Activated naive CD8-positive, alpha-beta T cell treated with anti-CD3 and anti-CD28 coated beads for 36 hours (primary cell): ENCODE measurements around the gene EIF3K. TPM values are rescaled to one million over a fixed set of nuclear protein-coding genes. Genes with fewer than 3 reads are reported as not detected.

Experiments
- DNase-seq: peaks from one replicate; pipeline ENCODE4 v3.0.0; 2021
- H3K27ac Mint-ChIP-seq: one replicate; pipeline ENCODE4 v1.8.0; 2022; ENCODE audit warnings: mild to moderate bottlenecking, moderate library complexity, mixed read lengths
- H3K27me3 Mint-ChIP-seq: one replicate; pipeline ENCODE4 v1.8.0; 2022; ENCODE audit warnings: mild to moderate bottlenecking, mixed read lengths
- H3K36me3 Mint-ChIP-seq: one replicate; pipeline ENCODE4 v1.8.0; 2021; ENCODE audit warnings: mild to moderate bottlenecking, mixed read lengths
- H3K4me1 Mint-ChIP-seq: one replicate; pipeline ENCODE4 v1.8.0; 2021; ENCODE audit warnings: mixed read lengths
- H3K4me3 Mint-ChIP-seq: one replicate; pipeline ENCODE4 v1.8.0; 2022; ENCODE audit warnings: mild to moderate bottlenecking, moderate library complexity, mixed read lengths
- H3K9me3 Mint-ChIP-seq: one replicate; pipeline ENCODE4 v1.8.0; 2022; ENCODE audit warnings: mixed read lengths
- total RNA-seq, 2 experiments: library from RNA; stranded (reverse); gene quantifications; one replicate each; pipeline ENCODE4 v1.2.3, GENCODE V29; 2021

The EIF3K gene
- total RNA-seq, 2 experiments from 2014 or later, result 312 to 321 TPM

- Mint-ChIP-seq H3K27ac (no peak overlapping the region), H3K36me3 (peaks cover 19% of the 10 kb centered on the region), H3K4me3 (no peak overlapping the region), H3K9me3 (no peaks in the 10 kb centered on the region), H3K4me1 (peaks cover 47% of the 10 kb centered on the region), H3K27me3 (peaks cover 40% of the 10 kb centered on the region)
- no peak for DNase-seq
These were observed 46.4 kb downstream of the EIF3K start for GRCh38 chr19:38665219-38665931.

- no peak for DNase-seq
- Mint-ChIP-seq H3K4me3 (no peak overlapping the region), H3K27me3 (peaks cover 33% of the 10 kb centered on the region), H3K9me3 (no peaks in the 10 kb centered on the region), H3K27ac (no peak overlapping the region), H3K36me3 (peaks cover 17% of the 10 kb centered on the region), H3K4me1 (peaks cover 48% of the 10 kb centered on the region)
These were observed 47.1 kb downstream of the EIF3K start for GRCh38 chr19:38665950-38666662.

- H3K27ac Mint-ChIP-seq, result peak overlapping the region; percentile 42
- peaks cover 15% of the 10 kb centered on the region for H3K36me3 Mint-ChIP-seq
- no peaks in the 10 kb centered on the region for H3K9me3 Mint-ChIP-seq
- H3K4me1 Mint-ChIP-seq, result peaks cover 48% of the 10 kb centered on the region
- DNase-seq, result no peak
- peaks cover 30% of the 10 kb centered on the region for H3K27me3 Mint-ChIP-seq
- H3K4me3 Mint-ChIP-seq, result no peak overlapping the region
These were observed 47.9 kb downstream of the EIF3K start for GRCh38 chr19:38666663-38667511.

GRCh38 chr19:38667661-38668171 is 48.7 kb downstream of the EIF3K start:
- no peak overlapping the region for H3K4me3 Mint-ChIP-seq
- H3K36me3 Mint-ChIP-seq, result peaks cover 14% of the 10 kb centered on the region
- H3K9me3 Mint-ChIP-seq, result no peaks in the 10 kb centered on the region
- DNase-seq, result no peak
- peaks cover 26% of the 10 kb centered on the region for H3K27me3 Mint-ChIP-seq
- peaks cover 45% of the 10 kb centered on the region for H3K4me1 Mint-ChIP-seq
- no peak overlapping the region for H3K27ac Mint-ChIP-seq

- Mint-ChIP-seq H3K27ac (no peak overlapping the region), H3K27me3 (peaks cover 10% of the 10 kb centered on the region), H3K9me3 (no peaks in the 10 kb centered on the region), H3K4me3 (no peak overlapping the region), H3K4me1 (peaks cover 32% of the 10 kb centered on the region), H3K36me3 (peaks cover 13% of the 10 kb centered on the region)
- no peak for DNase-seq
These were observed 50.6 kb downstream of the EIF3K start for GRCh38 chr19:38669552-38669951.

GRCh38 chr19:38670921-38671398 is 52.0 kb downstream of the EIF3K start:
- Mint-ChIP-seq H3K4me3 (no peak overlapping the region), H3K4me1 (peaks cover 40% of the 10 kb centered on the region)

GRCh38 chr19:38671654-38672053 is 52.7 kb downstream of the EIF3K start:
- Mint-ChIP-seq H3K4me3 (no peak overlapping the region), H3K4me1 (peaks cover 46% of the 10 kb centered on the region), H3K27me3 (no peaks in the 10 kb centered on the region), H3K27ac (no peak overlapping the region), H3K9me3 (no peaks in the 10 kb centered on the region), H3K36me3 (peaks cover 13% of the 10 kb centered on the region)
- no peak for DNase-seq

More at GRCh38 chr19:38670921-38671398, 52.0 kb downstream of the EIF3K start:
- Mint-ChIP-seq H3K36me3 (peaks cover 13% of the 10 kb centered on the region), H3K9me3 (no peaks in the 10 kb centered on the region), H3K27ac (no peak overlapping the region), H3K27me3 (peaks cover 1% of the 10 kb centered on the region)
- no peak for DNase-seq

GRCh38 chr19:38673030-38673429 is 54.0 kb downstream of the EIF3K start:
- Mint-ChIP-seq H3K27me3 (no peaks in the 10 kb centered on the region), H3K9me3 (no peaks in the 10 kb centered on the region), H3K27ac (no peak overlapping the region), H3K4me1 (peaks cover 41% of the 10 kb centered on the region), H3K36me3 (peaks cover 9% of the 10 kb centered on the region), H3K4me3 (no peak overlapping the region)
- no peak for DNase-seq

- no peak for DNase-seq
- Mint-ChIP-seq H3K27ac (no peak overlapping the region), H3K4me3 (no peak overlapping the region), H3K9me3 (no peaks in the 10 kb centered on the region), H3K27me3 (no peaks in the 10 kb centered on the region), H3K36me3 (peaks cover 6% of the 10 kb centered on the region), H3K4me1 (peaks cover 27% of the 10 kb centered on the region)
These were observed 55.6 kb downstream of the EIF3K start for GRCh38 chr19:38674388-38675171.

GRCh38 chr19:38675611-38676010 is 56.6 kb downstream of the EIF3K start:
- no peak for DNase-seq
- Mint-ChIP-seq H3K9me3 (no peaks in the 10 kb centered on the region), H3K27me3 (no peaks in the 10 kb centered on the region), H3K4me3 (no peak overlapping the region), H3K27ac (no peak overlapping the region), H3K4me1 (peaks cover 25% of the 10 kb centered on the region), H3K36me3 (peaks cover 10% of the 10 kb centered on the region)

- H3K4me1 Mint-ChIP-seq, result peaks cover 30% of the 10 kb centered on the region
- no peaks in the 10 kb centered on the region for H3K9me3 Mint-ChIP-seq
- H3K4me3 Mint-ChIP-seq, result no peak overlapping the region
- no peak overlapping the region for H3K27ac Mint-ChIP-seq
- peaks cover 9% of the 10 kb centered on the region for H3K36me3 Mint-ChIP-seq
- DNase-seq, result no peak
- H3K27me3 Mint-ChIP-seq, result peaks cover under 1% of the 10 kb centered on the region
These were observed 57.3 kb downstream of the EIF3K start for GRCh38 chr19:38676023-38676877.

GRCh38 chr19:38676878-38677646 is 58.1 kb downstream of the EIF3K start:
- peak overlapping the region; percentile 17 for H3K27ac Mint-ChIP-seq
- no peaks in the 10 kb centered on the region for H3K9me3 Mint-ChIP-seq
- no peak for DNase-seq
- H3K27me3 Mint-ChIP-seq, result peaks cover 3% of the 10 kb centered on the region
- no peak overlapping the region for H3K4me3 Mint-ChIP-seq
- peaks cover 9% of the 10 kb centered on the region for H3K36me3 Mint-ChIP-seq
- H3K4me1 Mint-ChIP-seq, result peaks cover 34% of the 10 kb centered on the region
